Embryonic facial prominence (tissue), 1 donor: ENCODE data around the gene C6orf47.

Experiments
- DNase-seq: peaks from one replicate; pipeline ENCODE4 v3.0.0-alpha.2; 2016; ENCODE audit errors: extremely low spot score

C6orf47 gene

DNA sequence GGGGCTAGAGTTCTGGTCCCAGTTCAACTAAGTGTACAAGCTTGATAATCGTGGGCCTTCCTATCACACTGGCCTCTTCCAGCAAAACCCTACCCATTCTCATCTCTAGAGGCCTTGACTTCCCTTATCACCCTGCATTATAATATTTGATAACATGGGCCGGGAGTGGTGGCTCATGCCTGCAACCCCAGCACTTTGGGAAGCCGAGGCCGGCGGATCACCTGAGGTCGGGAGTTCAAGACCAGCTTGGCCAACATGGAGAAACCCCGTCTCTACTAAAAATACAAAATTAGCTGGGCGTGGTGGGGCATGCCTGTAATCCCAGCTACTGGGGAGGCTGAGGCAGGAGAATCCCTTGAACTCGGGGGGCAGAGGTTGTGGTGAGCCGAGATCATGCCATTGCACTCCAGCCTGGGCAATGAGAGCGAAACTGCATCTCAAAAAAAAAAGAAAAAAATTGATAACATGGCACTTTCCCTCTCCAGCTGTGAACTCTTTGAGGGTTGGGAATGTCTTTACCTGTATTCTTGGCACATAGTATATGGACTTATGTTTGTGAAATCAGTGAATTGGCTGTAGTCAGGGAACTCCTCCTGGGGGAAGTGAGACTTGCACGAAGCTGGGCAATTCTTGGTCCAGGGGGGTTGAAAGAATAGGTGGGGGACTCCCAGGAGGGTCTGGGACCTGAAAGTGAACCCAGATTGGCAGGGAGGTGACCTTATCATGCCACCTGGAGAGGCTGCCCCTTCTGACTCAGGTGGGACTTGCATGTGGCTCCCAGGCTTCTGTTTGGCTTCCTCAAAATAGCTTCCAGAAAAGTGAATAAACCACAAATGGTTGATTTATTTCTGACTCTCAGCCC, 915 bp upstream of the C6orf47 start:
- no peak for DNase-seq

DNA sequence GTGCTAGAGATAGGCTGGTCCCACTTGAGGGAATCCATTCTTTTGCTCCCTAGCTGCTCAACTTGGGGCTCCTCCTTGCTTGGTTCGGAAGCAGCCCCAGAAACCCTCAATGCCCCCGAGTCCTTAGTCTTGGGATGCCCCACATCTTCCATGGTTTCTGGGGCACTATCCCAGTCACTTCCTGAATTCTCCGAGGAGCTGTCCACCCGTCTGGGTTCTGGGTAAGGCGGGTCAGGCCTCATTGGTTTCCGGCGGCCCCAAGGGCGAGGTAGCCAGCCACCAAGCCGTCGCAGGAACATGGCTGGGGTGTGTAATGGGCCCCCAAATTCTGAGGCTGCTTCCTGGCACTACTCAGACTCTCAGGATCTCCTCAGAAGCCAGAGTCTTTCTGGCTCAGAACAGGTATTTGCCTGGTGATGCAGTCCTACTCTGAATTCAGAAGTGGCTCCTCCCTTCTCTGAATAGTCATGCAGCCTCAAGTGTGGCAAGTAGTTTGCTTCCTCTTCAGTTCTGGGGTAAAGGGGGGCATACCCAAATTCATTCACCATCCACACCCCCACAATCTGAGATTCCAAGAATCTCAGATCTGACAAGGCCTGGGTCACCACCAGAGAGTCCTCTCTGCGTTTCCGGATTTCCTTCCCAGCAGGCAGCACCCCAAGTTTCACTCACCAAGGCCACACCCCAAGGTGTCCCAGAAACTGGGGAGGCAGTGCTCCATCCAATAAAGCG, 763 bp downstream of the C6orf47 start:
- no peak for DNase-seq

DNA sequence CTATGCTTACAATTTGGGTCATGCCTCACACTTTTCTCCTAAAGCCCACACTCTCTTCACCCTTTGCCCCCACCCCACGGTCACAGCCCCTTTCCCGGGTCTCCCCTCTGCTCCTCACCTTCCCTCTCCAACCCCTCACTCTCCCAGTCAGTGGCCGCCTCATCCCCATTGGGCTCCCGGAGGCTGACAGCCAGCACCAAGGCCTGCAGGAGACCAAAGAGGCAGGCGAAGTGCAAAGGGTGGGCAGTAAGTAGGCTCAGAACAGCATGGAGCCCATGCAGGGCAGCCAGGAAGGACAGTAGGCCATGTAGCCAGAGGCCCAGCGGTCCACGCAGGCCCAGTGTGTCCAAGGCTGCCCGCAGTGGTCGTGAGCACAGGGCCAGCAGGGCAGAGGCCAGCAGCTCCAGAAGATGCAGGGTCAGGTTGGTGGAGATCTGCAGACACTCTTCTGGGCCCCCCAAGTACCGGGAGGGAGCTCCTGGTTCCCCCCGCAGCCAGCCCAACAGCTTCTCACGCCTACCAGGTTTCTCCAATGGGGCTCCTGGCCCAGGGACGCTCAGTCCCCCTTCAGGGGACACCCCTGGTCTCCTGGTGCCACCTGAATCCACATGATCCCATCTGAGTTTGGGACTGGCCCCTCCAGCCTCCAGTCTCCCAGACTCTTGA, 1.5 kb downstream of the C6orf47 start:
- no peak for DNase-seq

DNA sequence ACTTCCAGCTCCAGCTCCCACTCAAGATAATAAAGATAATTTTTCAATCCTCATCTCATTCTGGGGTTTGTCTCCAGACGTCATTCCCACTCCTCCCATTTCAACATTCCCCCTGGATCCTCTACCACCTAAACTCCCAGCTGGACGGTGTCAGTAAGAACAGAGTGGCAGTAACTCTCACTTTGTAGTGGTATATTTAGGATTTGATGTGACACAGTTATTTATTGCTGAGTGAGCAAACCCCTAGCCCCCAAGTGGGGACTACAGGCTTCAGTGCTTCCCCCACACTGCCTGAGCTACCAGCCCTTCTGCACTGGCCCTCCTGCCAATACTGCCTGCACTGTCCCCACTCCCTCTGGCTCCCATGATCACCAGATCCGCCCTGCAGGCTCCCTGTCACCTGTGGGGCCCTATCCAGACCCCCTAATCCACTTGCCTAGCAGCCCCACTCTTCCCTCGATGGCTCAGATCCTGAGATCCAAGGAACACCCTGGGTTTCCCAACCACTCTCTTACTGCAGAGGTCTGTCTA, 2.4 kb downstream of the C6orf47 start:
- no peak for DNase-seq

DNA sequence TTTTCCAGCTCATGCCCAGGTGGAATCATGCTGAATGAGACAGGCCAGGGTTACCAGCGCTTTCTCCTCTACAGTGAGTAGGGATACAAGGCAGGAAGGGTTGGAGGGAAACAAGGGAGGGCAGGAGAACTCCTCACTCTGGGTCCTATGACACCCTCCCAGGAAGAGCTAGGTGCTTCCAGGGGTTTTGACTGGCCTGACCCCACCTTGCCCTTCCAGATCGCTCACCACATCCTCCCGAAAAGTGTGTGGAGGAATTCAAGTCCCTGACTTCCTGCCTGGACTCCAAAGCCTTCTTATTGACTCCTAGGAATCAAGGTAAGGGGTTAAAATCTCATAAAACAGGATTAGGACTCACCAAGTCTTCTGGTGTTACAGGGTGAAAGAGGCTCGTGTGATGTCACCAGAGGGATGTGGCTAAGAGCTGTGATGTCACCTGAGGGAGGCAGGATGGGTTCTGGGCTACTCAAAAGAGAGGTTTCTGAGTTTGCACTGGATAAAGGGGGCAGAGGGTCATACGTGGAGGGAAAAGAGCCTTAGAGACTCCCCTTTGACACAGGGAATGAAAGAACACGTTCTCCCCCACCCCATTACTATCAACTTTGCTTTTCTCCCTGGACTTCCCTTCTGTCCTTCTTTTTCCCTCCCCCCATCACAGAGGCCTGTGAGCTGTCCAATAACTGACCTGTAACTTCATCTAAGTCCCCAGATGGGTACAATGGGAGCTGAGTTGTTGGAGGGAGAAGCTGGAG, 3.0 kb downstream of the C6orf47 start:
- no peak for DNase-seq

DNA sequence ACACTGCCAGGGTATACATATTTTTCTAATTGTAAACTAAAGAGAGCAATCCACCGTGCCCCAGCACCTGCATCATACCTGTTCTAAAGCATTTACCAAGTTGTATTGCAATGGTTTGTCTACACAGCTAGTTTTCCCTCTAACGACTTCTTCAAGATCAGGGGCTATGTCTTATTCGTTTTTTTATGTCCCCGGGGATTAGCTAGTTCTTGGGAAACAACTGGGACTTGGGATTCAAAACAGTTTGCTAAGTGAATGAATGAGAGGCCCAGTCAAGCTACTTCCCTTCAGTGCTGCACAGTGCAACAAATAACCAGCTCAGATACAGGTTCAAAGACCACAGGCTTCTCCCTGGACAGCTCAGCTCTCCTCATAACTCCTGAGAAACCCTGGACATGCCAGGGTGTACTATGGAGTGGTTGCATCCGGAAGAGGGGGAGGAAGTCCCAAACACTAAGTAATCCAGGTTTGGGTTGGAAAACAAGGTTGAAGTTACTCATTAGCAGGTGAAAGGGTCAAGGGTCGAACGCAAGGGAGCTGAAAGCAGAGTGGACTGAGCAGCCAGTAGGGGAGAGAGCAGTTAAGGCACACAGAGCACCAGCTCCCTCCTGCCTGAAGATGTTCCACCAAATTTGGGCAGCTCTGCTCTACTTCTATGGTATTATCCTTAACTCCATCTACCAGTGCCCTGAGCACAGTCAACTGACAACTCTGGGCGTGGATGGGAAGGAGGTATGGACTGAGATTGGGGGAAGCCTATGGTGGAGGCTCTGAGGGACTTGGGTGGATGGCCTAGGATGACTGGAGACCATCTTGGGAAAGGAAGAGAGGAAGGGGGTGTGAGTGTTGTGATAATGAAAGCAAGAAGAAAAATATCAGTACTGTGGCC, 5.0 kb downstream of the C6orf47 start, which contains the start of gene APOM:
Gene APOM (plus strand): TSS at position 546 of the 889 bp plus-strand sequence. CDS start 73 bp downstream, at position 619.
- no peak for DNase-seq

DNA sequence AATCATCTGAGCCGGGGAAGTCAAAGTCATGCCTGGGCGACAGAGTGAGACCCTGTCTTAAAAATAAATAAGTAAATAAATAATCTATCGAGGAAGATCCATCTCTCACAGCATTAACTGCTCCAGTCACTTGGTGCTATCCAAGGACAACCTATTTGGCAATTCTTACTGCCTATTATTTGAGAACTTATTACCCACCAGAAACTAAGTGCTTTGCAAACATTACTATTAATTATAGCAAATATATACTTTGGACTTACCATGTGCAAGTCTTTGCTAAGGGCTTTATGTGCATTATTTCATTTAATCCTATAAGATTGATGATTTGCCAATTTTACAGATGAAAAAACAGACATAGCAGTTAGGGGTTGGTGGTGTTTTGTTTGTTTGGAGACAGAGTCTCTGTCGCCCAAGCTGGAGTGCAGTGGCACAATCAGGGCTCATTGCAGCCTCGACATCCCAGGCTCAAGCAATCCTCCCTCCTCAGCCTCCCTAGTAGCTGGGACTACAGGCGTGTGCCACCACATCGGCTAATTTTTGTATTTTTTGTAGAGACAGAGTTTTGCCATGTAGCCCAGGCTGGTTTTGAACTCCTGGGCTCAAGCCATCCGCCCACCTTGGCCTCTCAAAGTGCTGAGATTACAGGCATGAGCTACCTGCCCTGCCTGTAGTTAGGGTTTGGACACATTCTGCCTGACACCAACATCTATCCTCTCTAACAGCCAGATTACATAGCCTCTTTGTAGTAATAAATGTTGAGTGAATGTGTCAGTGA, 5.8 kb downstream of the C6orf47 start:
- DNase-seq: no peak

DNA sequence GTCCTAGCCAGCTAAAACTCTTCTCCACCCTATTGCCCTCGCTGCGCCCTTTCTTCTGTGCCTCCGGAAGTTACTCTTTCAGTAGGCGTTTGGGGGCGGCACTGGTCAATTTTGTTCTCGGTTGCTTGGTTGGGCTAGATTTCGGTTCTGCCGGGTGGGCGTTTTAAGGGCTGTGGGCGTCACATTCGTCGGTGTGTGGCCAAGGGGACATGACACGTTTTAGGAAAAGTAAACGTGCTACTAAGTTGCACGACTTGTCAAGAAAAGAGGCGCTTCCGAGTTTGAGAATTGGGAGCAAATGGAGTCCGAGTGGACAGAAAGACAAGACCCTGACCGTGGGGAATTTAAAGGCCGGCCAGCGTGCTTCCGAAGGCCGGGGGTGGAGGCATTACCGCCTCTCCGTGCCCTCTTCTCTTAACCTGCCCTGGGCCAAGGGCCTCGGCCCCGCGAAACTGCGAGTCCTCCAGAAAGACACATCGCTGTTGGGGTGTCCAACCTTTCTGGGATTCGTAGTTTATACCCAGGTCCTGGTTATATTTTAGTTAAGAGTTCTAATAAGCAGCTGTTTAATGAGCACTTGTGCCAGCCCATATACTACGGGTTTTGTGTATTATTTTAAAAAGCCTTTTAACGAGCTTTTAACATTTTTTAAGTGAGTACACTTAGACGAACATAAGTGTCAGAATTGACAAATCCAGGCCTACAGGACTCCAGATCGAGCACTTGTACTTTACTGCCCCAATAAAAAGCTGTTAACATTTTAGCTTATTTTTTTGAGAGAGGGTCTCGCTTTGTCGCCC, 7.5 kb downstream of the C6orf47 start:
- DNase-seq: peak; percentile 86

DNA sequence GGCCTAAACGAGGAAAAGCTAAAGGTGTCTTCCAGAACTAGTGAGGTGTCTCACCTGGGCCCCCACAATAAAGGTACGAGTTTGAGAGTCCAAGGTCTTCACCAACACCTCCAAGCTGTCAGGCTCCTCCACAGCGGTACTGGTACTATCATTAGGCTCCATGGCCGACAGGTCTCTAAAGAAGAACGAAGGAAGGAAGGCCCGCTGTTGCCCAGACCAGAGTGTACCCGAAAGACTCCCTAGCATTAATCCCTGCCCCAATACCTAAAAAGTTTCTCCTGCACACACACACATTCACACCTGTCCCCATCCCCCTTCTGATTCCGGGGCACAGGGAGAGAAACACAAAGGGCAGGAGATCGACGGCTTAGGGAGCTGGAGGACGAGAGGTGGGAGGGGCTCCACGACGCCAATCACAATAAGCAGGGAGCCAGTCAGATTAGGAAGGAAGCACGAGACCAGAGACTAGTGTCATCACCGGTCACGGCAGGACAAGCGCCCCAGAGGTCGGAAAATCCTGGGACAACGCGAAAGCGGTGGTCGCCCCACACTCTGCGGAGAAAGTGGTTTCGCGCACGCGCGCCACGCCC, 8.9 kb downstream of the C6orf47 start:
- DNase-seq: peak; percentile 66

DNA sequence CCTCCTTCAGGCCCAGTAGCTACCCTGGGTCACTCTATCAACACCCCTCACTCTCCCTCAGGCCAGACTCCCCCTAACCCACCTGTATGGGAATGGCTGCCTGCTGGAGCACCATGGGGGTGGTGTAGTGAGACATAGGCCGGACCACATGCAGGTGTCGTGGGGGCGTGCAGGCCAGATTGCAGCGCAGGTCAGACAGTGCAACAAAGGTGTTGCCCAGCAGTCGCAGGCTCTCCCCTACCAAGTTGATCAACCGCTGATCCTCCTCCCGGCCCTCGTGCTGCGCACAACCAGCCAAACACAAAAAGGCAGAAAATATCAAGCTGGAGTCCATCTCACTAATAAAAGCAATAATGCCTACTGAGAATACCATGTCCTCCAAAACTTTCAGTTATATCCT, 15.3 kb downstream of the C6orf47 start:
- DNase-seq: no peak

DNA sequence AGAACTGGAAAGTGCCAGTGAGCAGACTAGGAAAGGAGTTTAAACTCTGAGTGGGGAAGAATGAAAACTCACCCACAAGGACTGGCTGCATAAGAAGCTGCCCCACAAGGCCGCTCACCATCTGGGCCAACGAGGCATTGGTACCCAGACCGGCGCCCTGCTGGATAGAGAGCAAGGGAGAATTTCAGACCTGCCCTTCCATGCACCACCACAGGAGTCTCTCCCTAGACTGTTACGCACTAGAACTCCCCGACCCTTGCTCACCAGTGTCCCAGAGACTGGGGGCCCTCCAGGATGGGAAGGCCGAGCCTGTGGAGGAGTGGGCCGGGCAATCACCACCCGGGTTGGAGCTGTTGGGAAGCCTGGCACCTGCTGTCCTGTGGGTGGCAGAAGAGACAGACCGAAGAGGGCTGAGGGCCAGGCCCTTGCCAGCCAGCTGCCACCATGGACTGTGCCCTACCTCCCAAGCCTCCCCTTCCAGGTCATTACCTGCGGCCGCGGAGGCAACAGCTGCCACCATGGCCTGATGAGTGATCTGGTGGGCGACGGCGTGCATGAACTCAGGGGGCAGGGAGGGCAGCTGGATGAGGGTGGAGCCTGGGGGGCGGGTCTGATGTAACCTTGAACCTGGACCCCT, 16.6 kb downstream of the C6orf47 start:
- DNase-seq: no peak

DNA sequence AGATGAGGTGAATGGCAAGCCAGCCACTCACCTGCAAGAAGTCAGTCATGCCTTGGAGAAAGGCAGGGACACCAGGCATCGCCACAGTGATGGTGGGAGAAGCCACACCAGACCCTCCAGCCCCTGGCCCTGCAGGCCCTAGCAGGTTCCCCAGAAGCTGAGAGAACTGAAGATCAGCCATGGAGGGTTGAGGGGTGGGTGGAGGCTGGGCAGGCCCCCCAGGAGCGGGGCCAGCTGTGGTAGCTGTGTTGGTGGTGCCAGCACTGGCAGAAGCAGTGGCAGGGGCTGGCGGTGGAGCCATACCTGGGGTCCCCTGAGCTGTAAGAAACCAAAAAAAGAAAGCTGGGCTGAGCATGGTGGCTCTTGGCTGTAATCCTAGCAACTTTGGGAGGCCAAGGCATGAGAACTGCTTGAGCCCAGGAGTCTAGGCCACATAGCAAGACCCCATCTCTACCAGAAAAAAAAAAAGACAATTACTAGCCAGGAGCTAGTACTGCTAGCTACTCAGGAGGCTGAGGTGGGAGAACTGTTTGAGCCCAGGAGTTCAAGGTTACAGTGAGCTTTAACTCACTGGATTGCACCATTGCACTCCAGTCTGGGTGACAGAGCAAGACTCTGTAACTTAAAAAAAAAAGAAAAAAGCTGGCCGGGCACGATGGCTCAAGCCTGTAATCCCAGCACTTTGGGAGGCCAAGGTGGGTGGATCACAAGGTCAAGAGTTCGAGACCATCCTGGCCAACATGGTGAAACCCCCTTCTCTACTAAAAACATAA, 17.6 kb downstream of the C6orf47 start:
- no peak for DNase-seq

DNA sequence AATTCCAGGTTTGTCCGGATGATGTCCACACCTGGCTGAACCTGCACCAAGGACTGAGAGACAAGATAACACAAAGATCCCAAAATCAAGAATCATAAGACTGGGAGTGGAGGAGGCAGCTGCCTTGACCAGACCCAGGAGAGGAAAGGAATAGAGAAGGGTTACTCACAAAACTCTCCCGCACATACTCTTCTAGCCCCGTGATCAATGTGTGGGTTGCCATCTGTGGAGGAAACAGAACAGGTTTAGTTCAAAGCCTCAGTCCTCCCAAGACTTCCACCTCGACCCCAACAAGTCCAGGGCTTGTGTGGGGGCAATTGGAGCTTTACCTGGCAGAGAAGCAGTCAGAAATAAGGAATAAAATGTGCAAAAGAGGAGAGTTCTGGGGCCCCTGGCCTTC, 19.2 kb downstream of the C6orf47 start:
- no peak for DNase-seq

DNA sequence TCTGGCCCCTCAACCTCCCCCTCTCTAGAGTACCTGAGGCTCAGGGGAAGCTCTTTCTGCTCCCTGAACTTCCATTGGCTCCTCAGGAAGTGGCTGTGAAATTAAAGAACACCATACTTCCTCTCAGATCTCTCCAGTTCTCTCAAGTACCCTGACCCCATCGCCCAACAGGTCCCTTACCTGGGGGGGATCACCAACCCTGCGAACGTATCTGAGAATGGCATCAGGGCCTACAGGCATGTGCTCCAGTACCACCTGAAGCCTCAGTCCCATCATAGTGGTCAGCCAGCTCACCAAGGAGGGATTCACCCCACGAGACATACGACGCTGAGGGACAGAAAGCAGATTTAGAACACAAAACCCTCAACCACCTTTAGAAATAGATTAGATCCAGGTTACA, 20.0 kb downstream of the C6orf47 start:
- DNase-seq: no peak

DNA sequence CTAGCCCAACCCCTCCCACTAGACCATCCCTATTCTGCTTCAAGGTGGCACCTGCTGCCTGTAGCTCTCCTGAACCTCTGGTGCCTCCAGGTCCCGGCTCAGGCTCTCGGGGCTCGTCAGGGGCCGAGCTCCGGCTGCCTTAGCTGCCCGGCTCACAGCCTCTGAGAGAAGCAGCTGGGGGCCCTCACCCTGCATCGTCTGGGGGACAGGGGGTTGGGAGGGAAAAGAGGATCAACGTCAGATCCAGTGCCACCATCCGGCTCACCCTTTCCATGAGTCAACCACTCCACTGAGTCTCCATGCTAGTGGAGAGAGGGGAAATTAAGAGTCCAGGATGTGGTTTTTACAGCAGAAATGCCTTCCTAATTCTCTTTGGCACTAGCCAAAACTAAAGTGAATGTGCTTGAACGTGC, 21.1 kb downstream of the C6orf47 start:
- no peak for DNase-seq

DNA sequence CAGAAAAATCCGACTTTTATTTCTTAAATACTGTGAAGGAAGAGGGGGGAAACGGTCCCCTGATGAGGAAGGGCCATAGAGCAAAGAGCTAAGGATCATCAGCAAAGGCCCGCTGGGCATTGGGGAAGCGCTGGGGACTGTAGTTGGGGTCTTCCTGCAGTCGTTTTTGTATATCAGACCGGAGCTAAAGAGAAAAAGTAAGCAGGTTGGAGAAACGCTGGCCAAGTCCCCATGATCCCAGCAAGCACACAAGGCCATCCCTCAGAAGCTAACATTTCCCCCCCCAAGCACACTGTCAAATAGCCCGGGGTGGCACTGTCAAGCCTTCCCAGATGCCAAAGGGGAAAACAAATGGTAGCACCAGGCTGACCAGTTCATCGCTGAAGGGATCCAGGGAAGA, 21.5 kb downstream of the C6orf47 start:
- no peak for DNase-seq
